ENCODE data around the gene DDR1. TPM values are rescaled to one million over a fixed set of nuclear protein-coding genes. Genes with fewer than 3 reads are reported as not detected.

The DDR1 gene
- total RNA-seq, 1 experiment from 2014 or later: 258 TPM

- no peak overlapping the region for H2AFZ ChIP-seq (ENCODE audit: low read length)
- no peak overlapping the region for H3K9ac ChIP-seq (ENCODE audit: extremely low read depth, insufficient read length, low read length)
- no peak for DNase-seq
- H2BK15ac ChIP-seq (ENCODE audit: low read depth, low read length): no peak overlapping the region
- H3K79me1 ChIP-seq (ENCODE audit: insufficient read depth, low read depth, low read length, poor library complexity, severe bottlenecking): peaks cover 7% of the 10 kb centered on the region
- no peak overlapping the region for H3T11ph ChIP-seq (ENCODE audit: low read length)
- H3K14ac ChIP-seq (ENCODE audit: insufficient read depth, low read length): no peak overlapping the region
- H4K20me1 ChIP-seq (ENCODE audit: control insufficient read depth, insufficient read depth, insufficient read length): no peaks in the 10 kb centered on the region
- H3K4me1 ChIP-seq (ENCODE audit: insufficient read depth, low read length): peaks cover 4% of the 10 kb centered on the region; the same call in 1 of the 2 replicates
- H3K23me2 ChIP-seq (ENCODE audit: insufficient read length, low read depth, low read length, poor library complexity, severe bottlenecking): peaks cover 26% of the 10 kb centered on the region
- peak overlapping the region; percentile 95 to 99 (median 98) for H3K27ac Mint-ChIP-seq
- no peak overlapping the region for H2BK20ac ChIP-seq (ENCODE audit: low read depth, low read length, poor library complexity, severe bottlenecking)
- no peak overlapping the region for H2AK5ac ChIP-seq (ENCODE audit: insufficient read length, low read length)
- no peak for TF ChIP-seq CTCF (conservative IDR thresholded peaks at IDR 0.05)
- H3K56ac ChIP-seq (ENCODE audit: insufficient read length, low read depth, low read length): no peak overlapping the region
- peak overlapping the region; percentile 42 for H3K4me2 ChIP-seq (ENCODE audit: insufficient read depth, insufficient read length, low read length)
- no peak overlapping the region for H2BK120ac ChIP-seq (ENCODE audit: low read depth, low read length, poor library complexity, severe bottlenecking)
- peaks cover 63 to 65% of the 10 kb centered on the region in 2 experiments for H3K4me1 Mint-ChIP-seq
- no peak overlapping the region for H3K27ac ChIP-seq (ENCODE audit: insufficient read length, low read depth, low read length)
- H3K4me3 Mint-ChIP-seq: peak overlapping the region; percentile 72 to 90
- no peak overlapping the region for H2BK5ac ChIP-seq (ENCODE audit: insufficient read length, low read length)
- H2BK12ac ChIP-seq (ENCODE audit: insufficient read length, low read depth, low read length): no peak overlapping the region
- no peak overlapping the region for H3K4ac ChIP-seq (ENCODE audit: low read depth, low read length)
- H3K9me3 Mint-ChIP-seq: no peaks in the 10 kb centered on the region
- no peak overlapping the region for H4K5ac ChIP-seq (ENCODE audit: insufficient read length, low read depth, low read length)
- peaks cover 18% of the 10 kb centered on the region; the same call in 1 of the 2 replicates for H3K79me2 ChIP-seq (ENCODE audit: insufficient read depth, low read length)
- H3K27me3 Mint-ChIP-seq (ENCODE audit: low read depth): no peaks in the 10 kb centered on the region; the same call in 1 of the 2 replicates
- no peak overlapping the region for H4K8ac ChIP-seq (replicated peaks; ENCODE audit: insufficient read length, low read depth, low read length)
- no peak overlapping the region for H3K18ac ChIP-seq (ENCODE audit: insufficient read length, low read depth, low read length)
- no peak overlapping the region for H3K23ac ChIP-seq (ENCODE audit: insufficient read length, low read depth, low read length)
- no peaks in the 10 kb centered on the region for H3K9me3 ChIP-seq (ENCODE audit: control insufficient read depth, low read depth, low read length)
- H3K27me3 ChIP-seq (ENCODE audit: insufficient read depth, low read length): no peaks in the 10 kb centered on the region
- H3K36me3 Mint-ChIP-seq (ENCODE audit: insufficient read depth in 1 of 3, low read depth in 3 of 3): peaks cover 22 to 52% (median 42%) of the 10 kb centered on the region in 3 experiments
- H4K91ac ChIP-seq (ENCODE audit: insufficient read length, low read depth, low read length): no peak overlapping the region
Measured at GRCh38 chr6:30886897-30887255, 2.6 kb downstream of the DDR1 start.

Measured in H9 (cell line).